ENCODE data around the gene LRP8.

DNA sequence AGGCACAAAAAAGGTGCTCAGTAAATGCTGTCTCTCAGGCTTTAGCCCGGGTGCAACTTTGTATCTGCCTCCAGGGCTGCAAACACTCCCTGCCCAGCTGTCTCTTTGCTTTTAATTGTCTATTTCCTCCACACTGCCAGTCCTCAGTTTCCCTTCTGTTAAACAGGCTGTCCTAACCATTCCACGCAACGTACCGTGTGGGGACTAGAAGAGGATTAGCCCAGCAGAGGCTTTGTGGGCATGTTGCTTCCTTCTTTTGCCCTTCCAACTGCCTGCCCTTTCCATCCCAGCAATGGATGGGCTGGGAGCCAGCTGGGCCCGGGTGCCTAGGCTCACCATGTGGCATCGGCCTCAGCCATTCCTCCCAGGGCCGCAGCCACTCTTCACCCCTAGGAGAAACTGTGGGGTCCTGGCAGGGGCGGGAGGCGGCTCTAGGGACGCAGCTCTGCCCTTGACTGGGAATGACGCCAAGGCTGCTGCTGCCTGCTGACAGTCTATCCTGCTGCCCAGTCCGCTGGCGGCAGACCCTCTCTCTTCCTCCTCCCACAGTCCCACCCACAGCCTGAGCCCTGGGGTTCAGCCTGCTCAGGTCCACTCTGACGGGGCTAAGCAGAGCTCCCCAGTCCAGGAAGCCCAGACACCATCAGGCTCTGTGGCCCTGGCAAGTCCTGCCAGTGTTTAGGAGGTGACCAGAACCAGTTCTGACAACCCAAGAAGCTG lies 40.6 kb upstream of the LRP8 start:
- TF ChIP-seq EZH2 (IDR thresholded peaks at IDR 0.05; ENCODE audit: low read depth, unreplicated experiment) (no peak), POLR2AphosphoS5 (IDR thresholded peaks at IDR 0.05; ENCODE audit: low read depth) (no peak), EZH2phosphoT487 (IDR thresholded peaks at IDR 0.05; ENCODE audit: unreplicated experiment) (no peak), NANOG (IDR thresholded peaks at IDR 0.05; ENCODE audit: borderline replicate concordance) (no peak), STAT1 (IDR thresholded peaks at IDR 0.05; ENCODE audit: unreplicated experiment) (no peak), ZNF114 (CRISPR knock-in tag; IDR thresholded peaks at IDR 0.05) (no peak), CREB1 (CRISPR knock-in tag; IDR thresholded peaks at IDR 0.05; ENCODE audit: low read depth) (no peak), JUNB (IDR thresholded peaks at IDR 0.05; ENCODE audit: unreplicated experiment) (no peak)
- TF ChIP-seq, protein P1, sequence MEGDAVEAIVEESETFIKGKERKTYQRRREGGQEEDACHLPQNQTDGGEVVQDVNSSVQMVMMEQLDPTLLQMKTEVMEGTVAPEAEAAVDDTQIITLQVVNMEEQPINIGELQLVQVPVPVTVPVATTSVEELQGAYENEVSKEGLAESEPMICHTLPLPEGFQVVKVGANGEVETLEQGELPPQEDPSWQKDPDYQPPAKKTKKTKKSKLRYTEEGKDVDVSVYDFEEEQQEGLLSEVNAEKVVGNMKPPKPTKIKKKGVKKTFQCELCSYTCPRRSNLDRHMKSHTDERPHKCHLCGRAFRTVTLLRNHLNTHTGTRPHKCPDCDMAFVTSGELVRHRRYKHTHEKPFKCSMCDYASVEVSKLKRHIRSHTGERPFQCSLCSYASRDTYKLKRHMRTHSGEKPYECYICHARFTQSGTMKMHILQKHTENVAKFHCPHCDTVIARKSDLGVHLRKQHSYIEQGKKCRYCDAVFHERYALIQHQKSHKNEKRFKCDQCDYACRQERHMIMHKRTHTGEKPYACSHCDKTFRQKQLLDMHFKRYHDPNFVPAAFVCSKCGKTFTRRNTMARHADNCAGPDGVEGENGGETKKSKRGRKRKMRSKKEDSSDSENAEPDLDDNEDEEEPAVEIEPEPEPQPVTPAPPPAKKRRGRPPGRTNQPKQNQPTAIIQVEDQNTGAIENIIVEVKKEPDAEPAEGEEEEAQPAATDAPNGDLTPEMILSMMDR (conservative IDR thresholded peaks at IDR 0.05; ENCODE audit: low read depth in 2 of 2) = no peak
- TF ChIP-seq, protein P2, sequence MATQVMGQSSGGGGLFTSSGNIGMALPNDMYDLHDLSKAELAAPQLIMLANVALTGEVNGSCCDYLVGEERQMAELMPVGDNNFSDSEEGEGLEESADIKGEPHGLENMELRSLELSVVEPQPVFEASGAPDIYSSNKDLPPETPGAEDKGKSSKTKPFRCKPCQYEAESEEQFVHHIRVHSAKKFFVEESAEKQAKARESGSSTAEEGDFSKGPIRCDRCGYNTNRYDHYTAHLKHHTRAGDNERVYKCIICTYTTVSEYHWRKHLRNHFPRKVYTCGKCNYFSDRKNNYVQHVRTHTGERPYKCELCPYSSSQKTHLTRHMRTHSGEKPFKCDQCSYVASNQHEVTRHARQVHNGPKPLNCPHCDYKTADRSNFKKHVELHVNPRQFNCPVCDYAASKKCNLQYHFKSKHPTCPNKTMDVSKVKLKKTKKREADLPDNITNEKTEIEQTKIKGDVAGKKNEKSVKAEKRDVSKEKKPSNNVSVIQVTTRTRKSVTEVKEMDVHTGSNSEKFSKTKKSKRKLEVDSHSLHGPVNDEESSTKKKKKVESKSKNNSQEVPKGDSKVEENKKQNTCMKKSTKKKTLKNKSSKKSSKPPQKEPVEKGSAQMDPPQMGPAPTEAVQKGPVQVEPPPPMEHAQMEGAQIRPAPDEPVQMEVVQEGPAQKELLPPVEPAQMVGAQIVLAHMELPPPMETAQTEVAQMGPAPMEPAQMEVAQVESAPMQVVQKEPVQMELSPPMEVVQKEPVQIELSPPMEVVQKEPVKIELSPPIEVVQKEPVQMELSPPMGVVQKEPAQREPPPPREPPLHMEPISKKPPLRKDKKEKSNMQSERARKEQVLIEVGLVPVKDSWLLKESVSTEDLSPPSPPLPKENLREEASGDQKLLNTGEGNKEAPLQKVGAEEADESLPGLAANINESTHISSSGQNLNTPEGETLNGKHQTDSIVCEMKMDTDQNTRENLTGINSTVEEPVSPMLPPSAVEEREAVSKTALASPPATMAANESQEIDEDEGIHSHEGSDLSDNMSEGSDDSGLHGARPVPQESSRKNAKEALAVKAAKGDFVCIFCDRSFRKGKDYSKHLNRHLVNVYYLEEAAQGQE (IDR thresholded peaks at IDR 0.05; ENCODE audit: unreplicated experiment) = no peak
- TF ChIP-seq, protein P3, sequence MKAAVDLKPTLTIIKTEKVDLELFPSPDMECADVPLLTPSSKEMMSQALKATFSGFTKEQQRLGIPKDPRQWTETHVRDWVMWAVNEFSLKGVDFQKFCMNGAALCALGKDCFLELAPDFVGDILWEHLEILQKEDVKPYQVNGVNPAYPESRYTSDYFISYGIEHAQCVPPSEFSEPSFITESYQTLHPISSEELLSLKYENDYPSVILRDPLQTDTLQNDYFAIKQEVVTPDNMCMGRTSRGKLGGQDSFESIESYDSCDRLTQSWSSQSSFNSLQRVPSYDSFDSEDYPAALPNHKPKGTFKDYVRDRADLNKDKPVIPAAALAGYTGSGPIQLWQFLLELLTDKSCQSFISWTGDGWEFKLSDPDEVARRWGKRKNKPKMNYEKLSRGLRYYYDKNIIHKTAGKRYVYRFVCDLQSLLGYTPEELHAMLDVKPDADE (IDR thresholded peaks at IDR 0.05) = no peak
